ENCODE results near the gene HECTD1.
"Not testable (repeated sequence)": the region's sequence is repeated elsewhere in the genome, so short reads cannot be mapped to it uniquely, and the experiment has no call there.

The HECTD1 gene

DNA sequence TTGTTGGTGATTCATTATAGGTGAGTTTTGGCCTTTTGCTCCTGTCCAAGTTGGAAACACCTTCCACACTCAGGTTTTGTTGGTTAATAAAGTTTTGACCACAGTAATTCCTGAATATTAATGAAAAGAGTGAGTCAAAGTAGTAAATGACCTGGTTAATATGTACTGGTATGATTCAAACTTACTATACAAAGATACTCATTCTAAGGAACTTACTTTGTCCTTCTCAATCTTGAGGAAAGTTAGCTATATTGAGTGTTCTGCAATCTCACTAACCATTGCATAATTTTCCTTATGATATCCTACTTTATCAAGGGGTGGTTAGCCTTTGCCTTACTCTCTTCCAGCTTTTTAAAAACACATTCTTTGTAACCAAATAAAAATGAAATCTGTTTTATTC is 20.9 kb upstream of the HECTD1 start:
- DNase-seq (ENCODE audit: low read depth) = no peak

DNA sequence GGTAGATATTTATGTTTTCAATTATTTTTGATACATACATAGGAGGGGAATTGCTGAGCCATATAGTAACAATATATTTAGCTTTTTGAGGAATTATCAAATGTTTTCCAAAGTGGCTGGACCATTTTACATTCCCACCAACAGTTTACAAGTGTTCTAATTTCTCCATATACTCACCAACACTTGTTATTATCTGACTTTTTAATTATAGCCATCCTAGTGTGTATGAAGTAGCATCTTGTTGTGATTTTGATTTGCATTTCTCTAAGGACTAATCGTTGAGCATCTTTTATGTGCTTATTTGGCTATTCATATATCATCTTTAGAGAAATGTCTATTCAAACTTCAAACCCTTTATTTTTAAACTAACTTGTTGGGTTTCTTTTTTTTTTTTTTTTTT is 17.2 kb upstream of the HECTD1 start:
- DNase-seq (ENCODE audit: low read depth) = no peak

DNA sequence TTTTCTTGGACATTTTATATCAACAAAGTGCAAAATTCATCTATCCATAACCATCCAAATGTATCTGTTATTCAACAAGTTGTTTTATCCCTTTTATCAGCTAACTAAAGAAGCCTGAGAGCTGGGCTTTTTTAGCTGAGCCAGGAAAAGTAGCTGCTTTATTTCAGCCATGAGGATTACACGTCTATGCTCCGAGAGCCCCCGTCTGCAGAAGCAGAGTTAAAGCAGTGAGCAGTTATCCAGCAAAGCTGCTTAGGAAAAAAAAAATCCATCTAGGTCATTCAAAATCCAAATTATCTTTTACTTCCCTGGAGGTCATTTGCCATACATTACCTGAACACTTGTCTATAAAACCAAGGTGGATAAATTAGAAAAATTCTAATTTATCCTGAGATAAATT is 15.7 kb upstream of the HECTD1 start:
- no peak for DNase-seq (ENCODE audit: low read depth)

DNA sequence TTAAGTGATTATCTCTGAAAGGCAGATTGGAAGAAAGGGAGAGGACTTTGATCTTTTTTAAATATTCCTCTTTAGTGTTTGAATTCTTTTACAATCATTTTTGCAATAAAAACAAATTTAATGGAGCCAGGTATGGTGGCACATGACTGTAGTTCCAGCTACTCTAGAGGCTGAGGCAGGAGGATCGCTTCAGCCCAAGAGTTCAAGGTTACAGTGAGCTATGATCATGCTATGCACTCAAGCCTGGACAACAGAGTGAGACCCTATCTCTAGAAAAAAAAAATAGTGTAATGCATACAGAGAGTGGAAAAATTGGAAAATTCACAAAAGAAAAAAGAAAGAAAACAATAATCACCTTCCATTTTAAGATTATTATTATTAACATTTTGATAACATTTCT is 15.2 kb upstream of the HECTD1 start:
- no peak for DNase-seq (ENCODE audit: low read depth)

DNA sequence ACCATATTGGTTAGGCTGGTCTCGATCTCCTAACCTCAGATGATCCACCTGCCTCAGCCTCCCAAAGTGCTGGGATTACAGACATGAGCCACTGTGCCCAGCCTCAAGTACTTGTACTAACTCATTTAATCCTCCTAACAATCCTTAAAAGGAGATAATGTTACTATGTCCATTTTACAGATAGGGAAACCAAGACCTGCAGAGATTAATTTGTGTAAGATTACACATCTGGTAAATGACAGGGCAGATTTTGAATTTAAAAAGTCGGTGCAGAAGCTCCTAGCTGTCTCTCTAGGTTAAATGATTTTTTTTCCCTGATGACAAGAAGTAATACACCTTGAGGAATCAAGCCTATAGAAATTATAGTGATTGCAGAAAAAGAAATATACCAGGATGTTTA is 13.7 kb upstream of the HECTD1 start:
- DNase-seq (ENCODE audit: low read depth) = no peak

DNA sequence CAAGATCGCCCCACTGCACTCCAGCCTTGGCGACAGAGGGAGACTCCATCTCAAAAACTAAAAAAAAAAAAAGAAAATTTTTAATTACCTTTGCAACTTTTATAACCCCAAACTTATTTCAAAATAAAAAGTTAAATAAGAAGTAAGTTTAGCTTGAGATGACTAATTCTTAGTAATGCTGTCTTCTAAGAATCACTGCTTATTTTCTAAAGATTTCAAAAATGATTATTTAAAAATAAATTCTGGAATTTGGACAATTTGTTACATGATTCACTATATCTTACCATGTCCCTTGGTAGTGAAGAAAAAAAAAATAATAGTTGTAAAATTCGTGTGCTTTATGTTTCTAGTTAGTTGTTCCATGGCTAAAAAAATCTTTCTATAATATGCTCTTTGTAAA is 11.6 kb upstream of the HECTD1 start:
- peak; percentile 57 for DNase-seq (ENCODE audit: low read depth)

DNA sequence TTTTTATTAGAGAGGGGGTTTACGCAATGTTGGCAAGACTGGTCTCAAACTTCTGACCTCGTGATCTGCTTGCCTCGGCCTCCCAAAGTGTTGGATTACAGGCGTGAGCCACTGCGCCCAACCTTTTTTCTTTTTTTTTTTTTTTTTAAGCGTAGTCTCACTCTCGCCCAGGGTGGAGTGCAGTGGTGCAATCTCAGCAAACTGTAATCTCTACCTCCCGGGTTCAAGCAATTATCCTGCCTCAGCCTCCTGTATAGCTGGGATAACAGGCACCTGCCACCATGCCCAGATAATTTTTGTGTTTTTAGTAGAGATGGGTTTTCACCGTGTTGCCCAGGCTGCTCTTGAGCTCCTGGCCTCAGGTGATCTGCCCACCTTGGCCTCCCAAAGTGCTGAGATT is 8.8 kb upstream of the HECTD1 start:
- no peak for DNase-seq (ENCODE audit: low read depth)

DNA sequence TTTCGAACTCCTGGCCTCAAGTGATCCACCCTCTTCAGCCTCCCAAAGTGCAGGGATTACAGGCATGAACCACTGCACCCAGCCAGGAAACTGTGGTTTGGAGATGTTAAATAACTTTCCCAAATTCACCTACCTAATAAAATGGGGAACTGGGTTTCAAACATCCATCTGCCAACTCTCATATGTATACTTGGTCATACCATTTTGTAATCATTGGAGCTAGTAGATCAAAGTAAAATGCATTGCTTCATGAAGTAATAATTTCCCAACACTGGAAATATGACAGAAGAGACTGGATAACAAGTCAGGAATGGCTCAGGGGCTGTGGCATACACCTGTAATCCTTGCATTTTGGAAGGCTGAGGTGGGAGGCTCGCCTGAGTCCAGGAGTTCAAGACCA is 5.3 kb upstream of the HECTD1 start:
- DNase-seq (ENCODE audit: low read depth) = no peak

DNA sequence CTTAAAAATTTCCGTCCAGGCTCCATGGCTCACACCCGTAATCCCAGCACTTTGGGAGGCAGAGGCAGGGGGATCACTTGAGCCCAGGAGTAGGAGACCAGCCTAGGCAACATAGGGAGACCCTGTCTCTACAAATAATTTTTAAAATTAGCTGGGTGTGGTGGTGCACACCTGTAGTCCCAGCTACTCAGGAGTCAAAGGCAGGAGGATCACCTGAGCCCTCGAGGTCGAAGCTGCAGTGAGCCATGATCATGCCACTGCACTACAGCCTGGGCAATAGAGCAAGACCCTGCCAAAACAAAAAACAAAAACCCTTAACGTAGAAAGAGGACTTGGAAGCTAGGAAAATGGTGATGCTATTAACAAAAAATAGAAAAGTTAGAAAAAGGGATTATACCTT is 2.0 kb upstream of the HECTD1 start:
- DNase-seq (ENCODE audit: low read depth) = no peak

DNA sequence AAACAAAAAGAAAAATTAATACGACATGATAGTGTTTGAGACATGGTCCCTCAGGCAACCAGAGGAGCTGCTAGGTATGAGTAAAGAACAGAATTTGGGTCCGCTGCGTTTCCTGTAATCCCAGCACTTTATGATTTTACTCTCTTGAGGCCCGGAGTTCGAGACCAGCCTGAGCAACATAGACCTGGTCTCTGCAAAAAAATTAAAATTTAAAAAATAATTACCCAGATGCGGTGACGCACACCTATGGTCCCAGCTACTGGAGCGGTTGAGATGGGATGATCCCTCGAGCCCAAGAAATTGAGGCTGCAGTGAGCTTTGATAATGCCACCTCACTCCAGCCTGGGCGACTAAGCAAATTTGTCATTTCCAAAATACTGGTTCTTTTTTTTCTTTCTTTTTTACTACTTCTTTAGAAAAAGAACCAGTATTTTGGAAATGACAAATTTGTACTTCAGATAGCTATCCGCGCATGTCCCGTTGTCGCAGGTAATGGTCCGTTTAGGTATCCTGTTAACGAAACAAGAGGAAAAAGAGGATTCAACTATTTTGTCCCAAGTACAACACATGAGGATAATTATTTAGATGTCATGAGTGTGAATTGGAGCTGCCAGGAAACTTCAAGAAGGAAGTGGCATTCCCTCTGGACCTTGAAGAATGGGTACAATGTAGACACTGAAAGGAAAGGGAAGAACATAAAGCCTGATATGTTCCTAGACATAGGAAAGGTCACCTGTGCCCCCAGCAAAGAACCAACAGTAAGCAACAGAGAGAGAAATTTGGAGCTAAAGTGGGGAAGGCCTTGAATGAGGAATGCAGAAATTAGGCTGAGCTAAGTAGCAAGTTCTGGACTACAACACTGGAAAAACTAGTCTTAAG is 1.2 kb upstream of the HECTD1 start:
- DNase-seq (ENCODE audit: low read depth) = no peak

DNA sequence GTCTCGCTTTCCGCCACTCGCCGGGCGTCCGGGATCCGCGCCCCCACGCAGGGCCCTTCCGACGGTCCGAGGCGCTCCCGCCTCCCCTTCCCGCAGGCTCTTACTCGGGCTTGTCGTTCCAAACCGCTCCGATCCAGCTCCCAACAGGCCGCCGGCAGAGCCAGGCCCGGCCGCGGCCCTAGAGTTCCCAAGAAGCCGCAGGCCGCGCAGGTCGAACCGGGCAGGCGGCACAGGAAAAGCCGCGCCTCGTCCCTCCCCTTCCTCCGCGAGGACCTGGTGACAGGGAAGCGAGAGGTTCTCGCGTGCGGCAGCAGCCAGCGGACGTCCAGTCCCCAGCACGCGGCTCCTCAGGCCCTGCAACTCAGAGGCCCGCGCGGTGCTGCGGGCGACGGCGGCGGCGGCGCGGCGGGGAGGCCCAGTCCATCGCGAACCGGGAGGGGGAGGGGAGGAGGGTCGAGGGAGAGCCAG is 272 bp downstream of the HECTD1 start:
- DNase-seq (ENCODE audit: low read depth) = no peak

DNA sequence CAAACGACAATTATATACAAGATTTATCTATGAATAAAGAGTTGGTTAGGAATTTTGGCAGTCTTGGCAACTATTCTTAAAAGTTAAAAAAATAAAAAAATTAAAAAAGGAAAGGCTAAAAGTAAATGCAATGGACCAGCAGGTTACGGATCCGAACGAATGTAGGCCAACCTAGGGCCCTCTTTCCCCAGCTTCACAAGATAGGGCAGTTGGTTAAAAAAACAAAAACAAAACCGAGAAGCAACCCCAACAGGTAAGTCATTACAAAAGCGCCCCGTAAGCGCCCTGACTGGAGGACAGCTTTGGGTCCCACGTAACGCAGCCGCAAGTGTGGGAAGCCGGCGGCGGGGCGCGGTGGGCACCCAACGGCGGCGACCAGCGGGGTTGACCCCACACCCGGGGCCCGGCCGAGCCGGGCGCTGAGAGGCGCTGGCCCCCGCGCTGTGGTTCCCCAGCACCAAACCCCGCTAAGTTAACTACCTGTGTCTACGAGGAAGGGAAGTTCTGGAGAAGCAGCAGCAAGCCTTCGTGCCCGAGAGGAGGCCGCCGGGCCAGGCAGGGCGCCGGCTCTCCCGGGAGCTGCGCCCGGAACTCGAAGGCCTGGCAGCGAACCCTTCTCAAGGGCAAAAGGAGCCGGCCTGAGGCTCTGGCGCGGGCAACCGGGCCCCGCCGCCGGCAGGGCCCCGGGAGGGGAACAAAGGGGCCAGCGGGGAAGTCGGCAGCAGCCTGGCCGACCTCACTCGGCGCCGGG is 882 bp downstream of the HECTD1 start:
- DNase-seq (ENCODE audit: low read depth) = peak; percentile 48

DNA sequence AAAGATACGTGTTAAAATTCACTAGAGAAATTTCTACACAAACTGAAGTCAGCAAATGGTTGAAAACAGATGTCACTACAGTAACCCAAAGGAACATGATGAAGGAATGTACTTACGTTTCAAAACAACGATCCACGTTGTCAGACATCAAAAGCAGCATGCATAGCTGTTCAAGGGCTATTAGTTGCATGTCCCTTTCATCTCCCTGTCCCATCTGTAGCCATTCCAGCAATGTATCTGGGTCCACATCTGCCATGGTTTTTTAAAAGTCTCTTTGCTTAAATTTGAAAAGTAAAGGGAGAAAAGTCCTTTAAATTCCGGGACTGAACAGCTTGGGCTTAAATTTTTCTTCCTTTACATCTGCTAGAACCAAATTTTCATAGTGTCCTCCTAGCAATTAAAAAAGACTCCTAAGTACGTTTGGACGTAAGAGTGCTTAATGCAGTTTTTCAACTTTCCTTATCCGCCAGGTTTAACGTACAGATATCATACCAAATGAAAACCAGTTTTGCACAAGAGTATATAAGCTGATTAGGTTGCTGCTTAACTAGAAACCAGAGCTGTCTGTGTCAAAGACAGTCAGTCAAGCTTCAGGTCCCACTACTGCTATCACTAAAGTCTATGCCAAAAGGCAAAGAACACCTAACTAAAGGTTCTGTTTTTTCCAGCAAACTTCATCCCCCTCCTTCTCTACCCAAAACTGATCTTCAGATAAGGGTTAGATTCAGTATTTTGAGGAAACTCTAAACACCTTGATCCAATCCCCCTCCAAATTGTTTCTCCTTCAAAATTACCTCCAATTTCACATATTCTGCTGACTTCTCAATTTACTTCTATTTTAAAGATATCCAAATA is 1.7 kb downstream of the HECTD1 start:
- peak; percentile 81 for DNase-seq (ENCODE audit: low read depth)

DNA sequence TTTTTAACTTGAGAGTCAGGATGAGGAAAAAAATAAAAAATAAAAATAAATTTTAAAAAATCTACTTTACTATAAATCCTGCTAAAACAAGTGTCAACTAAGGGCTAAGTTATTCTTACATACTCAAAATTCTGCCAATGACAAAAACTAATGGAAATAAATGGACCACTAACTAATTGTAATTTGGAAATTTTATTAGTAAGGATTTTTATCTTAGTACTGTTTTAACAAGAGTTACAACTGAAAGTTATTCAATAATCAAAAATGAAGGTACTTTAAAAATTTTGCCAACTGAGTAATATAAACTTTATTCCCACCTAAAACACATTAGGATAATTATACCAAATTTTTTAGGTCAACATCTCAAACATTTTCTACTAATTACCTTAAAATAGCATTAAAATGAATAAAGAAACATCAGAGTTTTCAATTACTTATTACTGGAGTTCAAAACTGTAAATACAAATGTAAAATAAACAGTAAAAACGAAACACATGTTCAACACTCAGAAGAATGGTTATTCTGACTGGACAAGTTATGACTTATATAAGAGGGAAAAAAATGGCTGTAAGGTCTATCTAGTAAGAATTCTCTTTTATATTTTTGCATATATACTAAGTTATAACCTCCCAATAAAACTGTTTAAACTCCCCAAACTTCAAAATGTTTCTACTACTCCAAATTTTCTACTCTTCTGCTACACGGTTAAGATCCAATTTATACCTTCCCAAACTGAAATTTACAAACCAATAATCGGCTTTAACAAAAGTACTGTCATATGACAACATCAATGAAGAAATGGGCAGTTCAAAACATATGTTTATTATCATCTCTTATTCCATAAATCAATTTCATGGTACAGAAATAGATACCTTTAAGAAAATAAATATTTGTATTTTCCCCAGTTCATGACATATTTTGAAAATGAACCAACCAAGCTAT is 2.7 kb downstream of the HECTD1 start:
- DNase-seq (ENCODE audit: low read depth) = no peak

DNA sequence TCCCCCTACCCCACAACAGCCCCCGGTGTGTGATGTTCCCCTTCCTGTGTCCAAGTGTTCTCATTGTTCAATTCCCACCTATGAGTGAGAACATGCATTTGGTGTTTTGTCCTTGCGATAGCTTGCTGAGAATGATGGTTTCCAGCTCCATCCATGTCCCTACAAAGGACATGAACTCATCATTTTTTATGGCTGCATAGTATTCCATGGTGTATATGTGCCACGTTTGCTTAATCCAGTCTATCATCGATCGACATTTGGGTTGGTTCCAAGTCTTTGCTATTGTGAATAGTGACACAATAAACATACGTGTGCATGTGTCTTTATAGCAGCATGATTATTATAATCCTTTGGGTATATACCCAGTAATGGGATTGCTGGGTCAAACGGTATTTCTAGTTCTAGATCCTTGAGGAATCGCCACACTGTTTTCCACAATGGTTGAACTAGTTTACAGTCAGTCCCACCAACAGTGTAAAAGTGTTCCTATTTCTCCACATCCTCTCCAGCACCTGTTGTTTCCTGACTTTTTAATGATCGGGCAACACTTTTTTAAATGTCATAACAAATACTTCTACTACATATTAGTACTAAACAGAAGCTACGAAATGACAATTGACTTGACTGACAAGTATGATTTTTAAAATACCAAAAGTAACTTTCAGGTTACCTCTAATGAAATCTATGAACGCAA is 3.5 kb downstream of the HECTD1 start:
- DNase-seq (ENCODE audit: low read depth) = not testable (repeated sequence)

DNA sequence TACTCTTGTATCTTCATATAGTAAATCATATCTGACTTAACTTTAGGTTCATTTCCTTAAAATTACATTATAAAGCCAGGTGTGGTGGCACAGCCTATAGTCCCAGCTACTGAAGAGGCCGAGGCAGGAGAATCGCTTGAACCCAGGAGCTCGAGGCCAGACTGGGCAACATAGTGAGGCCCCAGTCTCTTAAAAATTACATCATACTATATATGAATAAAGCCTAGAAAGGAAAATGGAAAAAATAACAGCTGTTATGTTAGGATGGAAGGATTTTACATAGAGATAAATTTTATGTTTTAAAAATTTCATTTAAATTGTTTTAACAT is 4.2 kb downstream of the HECTD1 start:
- no peak for DNase-seq (ENCODE audit: low read depth)

DNA sequence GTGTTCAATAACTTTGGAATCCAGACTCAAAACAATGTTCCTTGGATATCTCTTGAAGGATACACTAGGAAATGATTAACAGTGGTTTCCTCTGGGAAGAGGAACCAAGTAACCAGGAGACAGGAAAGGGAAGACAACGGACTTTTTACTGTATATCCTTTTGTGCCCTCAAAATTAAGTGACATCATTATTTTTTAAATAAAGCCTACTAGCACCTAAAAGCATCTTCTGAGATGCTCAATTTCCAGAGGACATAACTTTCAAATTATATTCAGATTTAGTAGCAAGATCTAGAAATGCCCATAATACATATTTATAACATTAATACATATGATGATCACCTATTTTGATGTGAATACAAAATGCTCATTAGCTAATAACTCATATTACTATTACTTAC is 6.5 kb downstream of the HECTD1 start:
- no peak for DNase-seq (ENCODE audit: low read depth)

DNA sequence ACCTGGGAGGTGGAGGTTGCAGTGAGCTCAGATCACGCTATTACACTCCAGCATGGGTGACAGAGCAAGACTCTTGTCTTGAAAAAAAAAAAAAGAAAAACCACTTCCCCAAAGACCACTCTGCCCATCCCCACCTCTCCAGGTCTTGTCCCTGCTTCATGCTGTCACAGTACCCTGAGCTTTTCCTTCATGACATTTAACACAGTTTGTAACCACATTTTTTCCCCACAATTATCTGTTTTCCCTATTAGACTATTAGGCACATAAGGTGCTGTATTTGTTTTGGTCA is 6.9 kb downstream of the HECTD1 start:
- no peak for DNase-seq (ENCODE audit: low read depth)

DNA sequence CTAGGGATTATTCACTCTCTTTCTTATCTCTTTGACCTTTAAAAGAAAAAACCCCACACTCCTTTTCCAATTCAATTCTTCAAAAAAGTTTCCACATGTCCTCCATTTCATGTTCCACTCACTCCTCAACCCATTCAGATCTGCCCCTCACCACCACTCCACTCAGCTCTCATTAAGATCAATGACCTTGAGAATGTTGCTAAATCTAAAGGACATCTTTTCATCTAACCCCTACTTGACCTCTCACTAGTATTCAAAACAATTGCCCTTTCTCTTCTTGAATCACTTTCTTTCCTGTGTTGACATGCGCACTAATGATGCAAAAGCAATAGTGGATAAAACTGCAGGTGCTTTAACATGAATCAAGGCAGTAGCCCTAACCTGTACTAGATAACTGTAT is 9.9 kb downstream of the HECTD1 start:
- DNase-seq (ENCODE audit: low read depth) = no peak

DNA sequence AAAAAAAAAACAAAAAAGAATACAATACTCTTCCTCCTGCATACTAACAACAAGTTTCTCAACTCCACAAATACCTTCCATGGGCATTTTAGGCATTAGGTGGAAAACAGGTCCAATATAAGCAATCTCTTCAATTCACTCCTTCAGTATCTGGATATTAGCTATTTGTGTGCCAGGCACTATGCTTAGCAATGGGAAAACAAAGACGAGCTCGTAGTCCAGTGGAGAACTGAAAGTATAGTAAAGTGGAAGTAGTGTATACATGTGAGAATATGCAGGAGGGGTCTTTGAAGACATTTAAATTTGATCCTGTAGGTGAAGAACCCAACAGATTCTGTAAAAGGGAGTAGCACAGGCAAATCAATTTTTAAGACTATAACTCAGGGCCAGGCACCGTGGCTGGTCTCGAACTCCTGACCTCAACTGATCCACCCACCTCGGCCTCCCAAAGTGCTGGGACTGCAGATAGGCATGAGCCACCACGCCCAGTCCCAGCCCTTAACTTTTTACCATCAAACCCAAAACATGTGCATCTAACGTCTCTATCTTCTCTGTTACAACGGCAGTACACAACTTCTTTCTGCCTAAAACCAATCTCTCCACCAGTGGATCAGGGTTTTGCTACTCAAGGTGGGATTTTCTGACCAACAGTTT is 10.6 kb downstream of the HECTD1 start:
- no peak for DNase-seq (ENCODE audit: low read depth)

DNA sequence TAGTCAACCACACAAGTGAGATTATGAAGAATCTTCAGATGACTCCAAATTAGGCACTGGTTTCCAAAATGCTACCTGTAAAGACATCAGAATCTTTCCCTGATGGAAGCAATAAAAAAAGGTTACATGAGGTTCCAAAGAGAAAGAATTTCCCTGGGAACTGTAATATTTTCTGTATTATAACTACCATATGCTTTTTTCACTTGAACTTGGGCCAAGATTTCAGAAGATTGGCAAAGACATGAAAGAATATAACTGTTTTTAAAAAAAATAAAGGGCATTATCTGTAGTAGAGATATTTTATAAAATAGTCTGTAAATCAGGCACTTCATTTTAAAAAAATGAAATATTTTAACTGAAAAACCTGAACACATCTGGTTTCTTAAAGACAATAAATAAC is 12.9 kb downstream of the HECTD1 start:
- DNase-seq (ENCODE audit: low read depth) = no peak
